Mesenchymal stem cell (in vitro differentiated cells and primary cell): ENCODE measurements around the gene SNRPE.
"Not testable (repeated sequence)": the region's sequence is repeated elsewhere in the genome, so short reads cannot be mapped to it uniquely, and the experiment has no call there.

Experiments
- DNase-seq: peaks from one replicate; pipeline ENCODE4 v3.0.0-alpha.2; 2013
- H2AFZ ChIP-seq: one replicate; pipeline ENCODE4 v1.6.1; 2013; ENCODE audit warnings: low read depth, mild to moderate bottlenecking, control low read depth, inconsistent platforms, low read length, moderate library complexity
- H2AK5ac ChIP-seq: 2 replicates; pipeline ENCODE4 v1.6.1; 2013; ENCODE audit warnings: low read length, moderate library complexity, mild to moderate bottlenecking, inconsistent platforms; ENCODE audit not compliant: severe bottlenecking
- H2BK120ac ChIP-seq: one replicate; pipeline ENCODE4 v1.6.1; 2013; ENCODE audit warnings: low read depth, mild to moderate bottlenecking, inconsistent platforms, low read length, moderate library complexity
- H2BK12ac ChIP-seq, 2 experiments: one replicate each; pipeline ENCODE4 v1.6.1; 2013; ENCODE audit warnings: inconsistent platforms in 2 of 2, low read length in 2 of 2, mild to moderate bottlenecking in 2 of 2, moderate library complexity in 2 of 2, control low read depth in 1 of 2
- H2BK15ac ChIP-seq: one replicate; pipeline ENCODE4 v1.6.1; 2013; ENCODE audit warnings: mild to moderate bottlenecking, low read depth, inconsistent platforms; ENCODE audit not compliant: poor library complexity, severe bottlenecking
- H2BK5ac ChIP-seq: 2 replicates; pipeline ENCODE4 v1.6.1; 2013; ENCODE audit warnings: low read depth, mild to moderate bottlenecking, low read length, control low read depth, inconsistent platforms; ENCODE audit not compliant: poor library complexity, severe bottlenecking
- H3K14ac ChIP-seq, 2 experiments: one replicate each; pipeline ENCODE4 v1.6.1; 2013; ENCODE audit warnings: inconsistent platforms in 2 of 2, low read length in 2 of 2, control low read depth in 1 of 2, mild to moderate bottlenecking in 1 of 2, moderate library complexity in 1 of 2
- H3K18ac ChIP-seq, 2 experiments: one replicate each; pipeline ENCODE4 v1.6.1; 2013; ENCODE audit warnings: inconsistent platforms in 2 of 2, low read length in 2 of 2, control low read depth in 1 of 2, low read depth in 1 of 2, mild to moderate bottlenecking in 1 of 2
- H3K23ac ChIP-seq, 2 experiments: one replicate each; pipeline ENCODE4 v1.6.1; 2013; ENCODE audit warnings: inconsistent platforms in 2 of 2, low read length in 2 of 2, mild to moderate bottlenecking in 2 of 2, moderate library complexity in 2 of 2, control low read depth in 1 of 2
- H3K27ac ChIP-seq: 2 replicates; pipeline ENCODE4 v1.5.1; 2013; ENCODE audit warnings: mild to moderate bottlenecking, moderate library complexity, low read length, control low read depth, inconsistent platforms; ENCODE audit not compliant: poor library complexity, severe bottlenecking
- H3K27me3 ChIP-seq, 2 experiments: 2 replicates each; pipeline versions ENCODE4 v1.6.1 to v1.7.0; 2013; ENCODE audit warnings: low read length in 2 of 2, mild to moderate bottlenecking in 2 of 2, moderate library complexity in 2 of 2, control low read depth in 1 of 2, inconsistent platforms in 1 of 2; ENCODE audit not compliant: control insufficient read depth in 1 of 2, insufficient read depth in 1 of 2
- H3K36me3 ChIP-seq, 2 experiments: 2 replicates each; pipeline versions ENCODE4 v1.6.1 to v1.7.0; 2013; ENCODE audit warnings: low read length in 2 of 2, control low read depth in 1 of 2, inconsistent platforms in 1 of 2, low read depth in 1 of 2, mild to moderate bottlenecking in 1 of 2; ENCODE audit not compliant: insufficient read depth in 2 of 2, control insufficient read depth in 1 of 2
- H3K4ac ChIP-seq, 2 experiments: one replicate each; pipeline ENCODE4 v1.6.1; 2013; ENCODE audit warnings: inconsistent platforms in 2 of 2, low read length in 2 of 2, mild to moderate bottlenecking in 2 of 2, moderate library complexity in 2 of 2, control low read depth in 1 of 2, low read depth in 1 of 2
- H3K4me1 ChIP-seq: 2 replicates; pipeline ENCODE4 v1.6.1; 2013; ENCODE audit warnings: low read depth, low read length, control low read depth; ENCODE audit not compliant: control insufficient read depth, insufficient read depth
- H3K4me2 ChIP-seq: 2 replicates; pipeline ENCODE4 v1.6.1; 2013; ENCODE audit warnings: low read length, mild to moderate bottlenecking, inconsistent platforms; ENCODE audit not compliant: poor library complexity, severe bottlenecking
- H3K4me3 ChIP-seq, 2 experiments: 2 replicates each; pipeline versions ENCODE4 v1.5.1 to v1.7.0; 2013; ENCODE audit warnings: low read length in 2 of 2, mild to moderate bottlenecking in 2 of 2, control low read depth in 1 of 2, low read depth in 1 of 2; ENCODE audit not compliant: insufficient read depth in 1 of 2
- H3K79me1 ChIP-seq: replicated peaks from 2 replicates; pipeline ENCODE4 v1.6.1; 2013; ENCODE audit warnings: mild to moderate bottlenecking, control low read depth, low read length, inconsistent platforms; ENCODE audit not compliant: poor library complexity, severe bottlenecking
- H3K9ac ChIP-seq: 2 replicates; pipeline ENCODE4 v1.7.0; 2013; ENCODE audit warnings: mild to moderate bottlenecking, low read length, moderate library complexity
- H3K9me3 ChIP-seq: 2 replicates; pipeline ENCODE4 v1.7.0; 2013; ENCODE audit warnings: mild to moderate bottlenecking, low read length; ENCODE audit not compliant: control insufficient read depth
- H4K8ac ChIP-seq: one replicate; pipeline ENCODE4 v1.6.1; 2013; ENCODE audit warnings: inconsistent platforms, mild to moderate bottlenecking, low read length, moderate library complexity
- H4K91ac ChIP-seq: one replicate; pipeline ENCODE4 v1.6.1; 2013; ENCODE audit warnings: mild to moderate bottlenecking, low read length, inconsistent platforms
- WGBS: methylation state at CpG from one replicate; pipeline ENCODE4 v1.1.7; 2013; ENCODE audit warnings: mixed read lengths; 5-methylcytosine and 5-hydroxymethylcytosine counted together

SNRPE gene

DNA sequence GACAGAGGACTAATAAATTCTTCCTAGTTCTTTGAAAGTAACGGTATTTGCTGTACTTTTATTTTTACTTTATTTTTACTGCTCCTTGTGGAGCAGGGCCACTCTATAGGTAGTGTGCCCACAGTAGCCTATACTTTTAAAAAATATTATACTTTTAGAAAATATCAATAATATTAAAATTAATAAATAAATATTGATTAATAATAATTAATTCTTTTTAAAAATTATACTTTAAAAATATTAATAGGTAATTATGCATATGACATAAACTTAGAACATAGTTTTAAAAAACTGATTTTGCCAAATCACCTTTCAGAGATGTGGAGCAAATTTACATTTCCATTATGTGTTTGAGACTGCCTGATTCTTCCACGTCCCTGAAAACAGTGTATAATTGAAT lies 35.2 kb upstream of the SNRPE start:
- no peak overlapping the region for H3K4ac ChIP-seq
- H3K14ac ChIP-seq = no peak overlapping the region
- H2AFZ ChIP-seq = no peak overlapping the region
- no peak overlapping the region for H2BK5ac ChIP-seq
- H3K27me3 ChIP-seq = no peaks in the 10 kb centered on the region
- no peak overlapping the region for H3K18ac ChIP-seq
- H3K23ac ChIP-seq = no peak overlapping the region
- no peak overlapping the region for H4K8ac ChIP-seq
- H2BK15ac ChIP-seq = no peak overlapping the region
- H3K9ac ChIP-seq = no peak overlapping the region
- H3K4me2 ChIP-seq = no peak overlapping the region
- WGBS = no CpG with 5 or more reads among the region's 2 CpGs
- no peaks in the 10 kb centered on the region for H3K4me1 ChIP-seq
- H2BK12ac ChIP-seq = no peak overlapping the region
- H3K36me3 ChIP-seq = peaks cover 23 to 87% of the 10 kb centered on the region in 2 experiments
- DNase-seq = no peak
- H3K9me3 ChIP-seq = no peaks in the 10 kb centered on the region
- H3K4me3 ChIP-seq = no peak overlapping the region
- H3K79me1 ChIP-seq = peaks cover 4% of the 10 kb centered on the region
- H2BK120ac ChIP-seq = no peak overlapping the region
- no peak overlapping the region for H3K27ac ChIP-seq
- no peak overlapping the region for H4K91ac ChIP-seq
- H2AK5ac ChIP-seq = no peak overlapping the region

DNA sequence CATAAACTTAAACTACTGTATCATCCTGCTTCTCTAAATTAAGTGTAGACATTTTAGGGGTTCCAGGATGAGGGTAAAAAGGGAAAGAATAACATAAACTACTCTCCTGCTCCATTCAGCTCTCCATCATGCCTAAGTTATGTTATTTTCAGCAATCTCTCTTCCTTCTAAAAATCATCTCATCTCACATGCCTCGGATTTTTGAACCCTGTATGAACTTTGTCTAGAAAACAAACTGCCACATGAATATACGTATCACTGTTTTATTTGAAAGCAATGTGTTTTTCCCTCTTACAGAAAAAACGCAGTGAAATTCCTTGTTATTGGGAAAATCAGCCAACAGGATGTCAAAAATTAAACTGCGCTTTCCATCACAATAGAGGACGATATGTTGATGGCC lies 33.4 kb upstream of the SNRPE start:
- Histone ChIP-seq H3K9me3 (no peaks in the 10 kb centered on the region), H3K14ac (no peak overlapping the region), H3K4me2 (no peak overlapping the region), H2AK5ac (no peak overlapping the region), H4K8ac (no peak overlapping the region), H2BK15ac (no peak overlapping the region), H2BK120ac (no peak overlapping the region), H4K91ac (no peak overlapping the region), H3K18ac (no peak overlapping the region), H3K36me3 (peaks cover 22 to 88% of the 10 kb centered on the region in 2 experiments), H3K9ac (no peak overlapping the region), H3K23ac (no peak overlapping the region), H3K4ac (no peak overlapping the region), H3K27me3 (no peaks in the 10 kb centered on the region), H3K79me1 (peaks cover 6% of the 10 kb centered on the region), H2BK5ac (no peak overlapping the region), H2AFZ (no peak overlapping the region), H3K4me1 (no peaks in the 10 kb centered on the region), H3K27ac (no peak overlapping the region), H2BK12ac (no peak overlapping the region), H3K4me3 (no peak overlapping the region)
- WGBS = over 99% methylated on average over 4 of the region's 5 CpGs
- DNase-seq = no peak

- H2AFZ ChIP-seq = no peak overlapping the region
- peaks cover 22 to 85% of the 10 kb centered on the region in 2 experiments for H3K36me3 ChIP-seq
- no peaks in the 10 kb centered on the region for H3K4me1 ChIP-seq
- no CpG with 5 or more reads among the region's 1 CpG for WGBS
- no peak overlapping the region for H3K18ac ChIP-seq
- no peak overlapping the region for H3K27ac ChIP-seq
- no peak overlapping the region for H2BK120ac ChIP-seq
- no peak overlapping the region for H2BK12ac ChIP-seq
- H3K9me3 ChIP-seq = no peaks in the 10 kb centered on the region
- no peak overlapping the region for H3K4me3 ChIP-seq
- H3K23ac ChIP-seq = no peak overlapping the region
- no peak overlapping the region for H2BK15ac ChIP-seq
- no peak overlapping the region for H2AK5ac ChIP-seq
- no peak overlapping the region for H4K8ac ChIP-seq
- H3K27me3 ChIP-seq = no peaks in the 10 kb centered on the region
- no peak overlapping the region for H3K4me2 ChIP-seq
- peak overlapping the region; percentile 63 for H3K9ac ChIP-seq
- H4K91ac ChIP-seq = no peak overlapping the region
- H3K4ac ChIP-seq = no peak overlapping the region
- DNase-seq = no peak
- H2BK5ac ChIP-seq = no peak overlapping the region
- H3K79me1 ChIP-seq = peaks cover 6% of the 10 kb centered on the region
- H3K14ac ChIP-seq = no peak overlapping the region
Observed at GRCh38 chr1:203828503-203828902, 32.9 kb upstream of the SNRPE start.

GRCh38 chr1:203829247-203829646 lies 32.2 kb upstream of the SNRPE start:
- peak overlapping the region in 1 of 2 experiments; percentile 27 for H3K4me3 ChIP-seq
- not testable (repeated sequence) for H4K8ac ChIP-seq, H3K4ac ChIP-seq, H3K79me1 ChIP-seq, H2AK5ac ChIP-seq, H3K23ac ChIP-seq, H4K91ac ChIP-seq, H3K27me3 ChIP-seq, H3K4me1 ChIP-seq, H3K18ac ChIP-seq, H2BK12ac ChIP-seq, H3K9me3 ChIP-seq, H3K14ac ChIP-seq, H2BK15ac ChIP-seq, H2BK120ac ChIP-seq, H2BK5ac ChIP-seq, H3K4me2 ChIP-seq, H2AFZ ChIP-seq, H3K27ac ChIP-seq, DNase-seq
- H3K9ac ChIP-seq = peak overlapping the region; percentile 63
- H3K36me3 ChIP-seq = peaks cover 24 to 86% of the 10 kb centered on the region in 2 experiments
- 99% methylated on average over 4 of the region's 5 CpGs for WGBS
